ENCODE measurements around the gene SPATC1L. TPM values are rescaled to one million over a fixed set of nuclear protein-coding genes. Genes with fewer than 3 reads are reported as not detected.
"Not testable (repeated sequence)": the region's sequence is repeated elsewhere in the genome, so short reads cannot be mapped to it uniquely, and the experiment has no call there.

SPATC1L gene
- 1 to 10 TPM; 5.9 to 8.0 TPM for total RNA-seq
- long read RNA-seq, partial matches to known transcripts: 1 of 1 reads
- long read RNA-seq, other reads (novel, unspliced or antisense): 0 of 1 reads

GRCh38 chr21:46183910-46184624 lies at the start of gene SPATC1L:
SPATC1L (minus strand) TSS chr21:46184459; CDS start chr21:46182816, 1,643 bp downstream.
- ATAC-seq (peak; percentile 75), DNase-seq (peak; percentile 77 to 79)
- intact Hi-C loops (cut with DNase I, micrococcal nuclease): no loop called here

- intact Hi-C loops (cut with DNase I, micrococcal nuclease): loop anchor here in 1 of 2 donors (10.0 kb wide), 1 partner anchor 85 kb away; no protein-coding TSS in a partner anchor
- ATAC-seq: no peak
- no peak for DNase-seq
Observed at GRCh38 chr21:46229923-46230260, 45.6 kb upstream of the SPATC1L start.

- DNase-seq: peak in 1 of 2 donors; percentile 50
- peak; percentile 53 for ATAC-seq
- intact Hi-C loops (cut with DNase I, micrococcal nuclease): loop anchor here in 1 of 2 donors (10.0 kb wide), 1 partner anchor 85 kb away; no protein-coding TSS in a partner anchor
Observed at GRCh38 chr21:46229133-46229922, 45.1 kb upstream of the SPATC1L start.

GRCh38 chr21:46228345-46229051 lies 44.2 kb upstream of the SPATC1L start, which contains the start of gene LSS:
LSS (minus strand) TSS chr21:46228774; CDS start chr21:46228745, 29 bp downstream.
- peak; percentile 99 for DNase-seq

GRCh38 chr21:46227811-46228344 lies 43.6 kb upstream of the SPATC1L start:
- DNase-seq (peak in 1 of 2 donors; percentile 30), ATAC-seq (peak; percentile 15)
- intact Hi-C loops (cut with DNase I, micrococcal nuclease): loop anchor here in 1 of 2 donors (10.0 kb wide), 1 partner anchor 83 kb away; no protein-coding TSS in a partner anchor

More at GRCh38 chr21:46228345-46229051, 44.2 kb upstream of the SPATC1L start, which contains the start of gene LSS:
- intact Hi-C loops (cut with DNase I, micrococcal nuclease): loop anchor here in 1 of 2 donors (10.0 kb wide), 1 partner anchor 84 kb away; no protein-coding TSS in a partner anchor
- peak; percentile 87 for ATAC-seq

GRCh38 chr21:46226920-46227599 lies 42.8 kb upstream of the SPATC1L start:
- intact Hi-C loops (cut with DNase I, micrococcal nuclease): loop anchor here in 1 of 2 donors (10.0 kb wide), 1 partner anchor 82 kb away; no protein-coding TSS in a partner anchor
- ATAC-seq (no peak), DNase-seq (peak in 1 of 2 donors; percentile 47)

GRCh38 chr21:46226146-46226545 lies 41.9 kb upstream of the SPATC1L start:
- DNase-seq: no peak
- intact Hi-C loops (cut with DNase I, micrococcal nuclease): loop anchor here in 1 of 2 donors (10.0 kb wide), 1 partner anchor 81 kb away; no protein-coding TSS in a partner anchor
- ATAC-seq: no peak

- intact Hi-C loops (cut with DNase I, micrococcal nuclease): loop anchor here in 1 of 2 donors (10.0 kb wide), 1 partner anchor 79 kb away; no protein-coding TSS in a partner anchor
- DNase-seq, ATAC-seq: not testable (repeated sequence)
Observed at GRCh38 chr21:46223661-46224060, 39.4 kb upstream of the SPATC1L start.

- intact Hi-C loops (cut with DNase I, micrococcal nuclease): loop anchor here in 1 of 2 donors (10.0 kb wide), 1 partner anchor 78 kb away; no protein-coding TSS in a partner anchor
- DNase-seq (no peak), ATAC-seq (no peak)
Observed at GRCh38 chr21:46223217-46223616, 39.0 kb upstream of the SPATC1L start.

GRCh38 chr21:46222436-46223116 lies 38.3 kb upstream of the SPATC1L start:
- no peak for ATAC-seq
- no peak for DNase-seq
- intact Hi-C loops (cut with DNase I, micrococcal nuclease): loop anchor here in 1 of 2 donors (10.0 kb wide), 1 partner anchor 78 kb away; no protein-coding TSS in a partner anchor

- DNase-seq (no peak), ATAC-seq (no peak)
- intact Hi-C loops (cut with DNase I, micrococcal nuclease): loop anchor here in 1 of 2 donors (10.0 kb wide), 1 partner anchor 77 kb away; no protein-coding TSS in a partner anchor
Observed at GRCh38 chr21:46221664-46222435, 37.6 kb upstream of the SPATC1L start.

- no peak for ATAC-seq
- intact Hi-C loops (cut with DNase I, micrococcal nuclease): loop anchor here in 1 of 2 donors (10.0 kb wide), 1 partner anchor 76 kb away; no protein-coding TSS in a partner anchor
- no peak for DNase-seq
Observed at GRCh38 chr21:46220847-46221246, 36.6 kb upstream of the SPATC1L start.

- no peak for ATAC-seq
- intact Hi-C loops (cut with DNase I, micrococcal nuclease): loop anchor here in 1 of 2 donors (10.0 kb wide), 1 partner anchor 76 kb away; no protein-coding TSS in a partner anchor
Observed at GRCh38 chr21:46220275-46220810, 36.1 kb upstream of the SPATC1L start.

GRCh38 chr21:46219591-46220239 lies 35.5 kb upstream of the SPATC1L start:
- intact Hi-C loops (cut with DNase I, micrococcal nuclease): loop anchor here in 1 of 2 donors (10.0 kb wide), 1 partner anchor 75 kb away; no protein-coding TSS in a partner anchor
- no peak for ATAC-seq
- DNase-seq: no peak

More at GRCh38 chr21:46220275-46220810, 36.1 kb upstream of the SPATC1L start:
- DNase-seq: no peak

All from left colon (tissue), 2 donors.